PC-3 (cell line): ENCODE measurements around the gene PIGQ. TPM values are rescaled to one million over a fixed set of nuclear protein-coding genes. Genes with fewer than 3 reads are reported as not detected.

Experiments
- ATAC-seq: fragments of 200-7000 bp; cut with Tn5 transposase; 2 replicates; pipeline ENCODE4 v1.9.1; 2020; ENCODE audit warnings: mild to moderate bottlenecking, moderate library complexity
- BruUV-seq: library from RNA; stranded (reverse); fragments of 400-500 nt; replicated peaks from 2 replicates; lab custom pipeline; 2021; lab: Mats Ljungman, UMichigan
- CTCF ChIA-PET: fragments of 300-600 bp; sonication (Branson Sonifier 250); formaldehyde crosslinking; loops from one replicate; lab custom pipeline; 2022; ENCODE audit warnings: antibody characterized with exemption; lab: Charles Lee
- POLR2A ChIA-PET: fragments of 300-600 bp; sonication (Branson Sonifier 250); formaldehyde crosslinking; loops from one replicate; lab custom pipeline; 2022; ENCODE audit warnings: antibody characterized with exemption; ENCODE audit not compliant: unreplicated experiment; lab: Charles Lee
- DNase-seq: peaks from one replicate; pipeline ENCODE4 v3.0.0-alpha.2; 2015
- H2AFZ ChIP-seq: fragments of 300-600 bp; sonication (generic); 2 replicates; pipeline ENCODE4 v1.6.0; 2016; ENCODE audit warnings: antibody characterized with exemption, low read length
- H3F3A ChIP-seq: fragments of 300-600 bp; sonication (generic); one replicate; pipeline ENCODE4 v1.6.0; 2017; ENCODE audit warnings: antibody characterized with exemption, low read length, control low read depth, mild to moderate bottlenecking; ENCODE audit not compliant: unreplicated experiment
- H3K27ac ChIP-seq: fragments of 300-600 bp; sonication (generic); 2 replicates; pipeline ENCODE4 v1.5.1; 2016; ENCODE audit warnings: mild to moderate bottlenecking, low read length
- H3K27me3 ChIP-seq: fragments of 300-600 bp; sonication (generic); 2 replicates; pipeline ENCODE4 v1.6.1; 2016; ENCODE audit warnings: low read length, mixed read lengths
- H3K36me3 ChIP-seq: fragments of 300-600 bp; sonication (generic); 2 replicates; pipeline ENCODE4 v1.6.1; 2016; ENCODE audit warnings: low read depth, mixed run types, low read length, mixed read lengths
- H3K4me1 ChIP-seq: fragments of 300-600 bp; sonication (generic); 2 replicates; pipeline ENCODE4 v1.5.1; 2016; ENCODE audit warnings: low read length; ENCODE audit not compliant: insufficient read depth
- H3K4me2 ChIP-seq: fragments of 300-600 bp; sonication (generic); 2 replicates; pipeline ENCODE4 v1.6.0; 2016; ENCODE audit warnings: low read length
- H3K4me3 ChIP-seq: fragments of 300-600 bp; sonication (generic); 2 replicates; pipeline ENCODE4 v1.5.1; 2016; ENCODE audit warnings: mild to moderate bottlenecking, low read length, mixed read lengths
- H3K79me2 ChIP-seq: fragments of 300-600 bp; sonication (generic); 2 replicates; pipeline ENCODE4 v1.6.1; 2017; ENCODE audit warnings: low read length, mixed read lengths
- H3K9ac ChIP-seq: fragments of 300-600 bp; sonication (generic); 2 replicates; pipeline ENCODE4 v1.6.0; 2016; ENCODE audit warnings: mild to moderate bottlenecking, low read length
- H3K9me2 ChIP-seq: fragments of 300-600 bp; sonication (generic); replicated peaks from 2 replicates; pipeline ENCODE4 v1.6.1; 2016; ENCODE audit warnings: mixed run types, low read length, mixed read lengths
- H3K9me3 ChIP-seq: fragments of 300-600 bp; sonication (generic); 2 replicates; pipeline ENCODE4 v1.6.1; 2016; ENCODE audit warnings: low read length, mixed read lengths
- H4K20me1 ChIP-seq: fragments of 300-600 bp; sonication (generic); 2 replicates; pipeline ENCODE4 v1.6.1; 2016; ENCODE audit warnings: low read length, mixed read lengths
- CTCF ChIP-seq: fragments of 300-600 bp; sonication (generic); conservative IDR thresholded peaks from 2 replicates; pipeline ENCODE4 v1.5.1; 2017; ENCODE audit warnings: antibody characterized with exemption, low read depth, mild to moderate bottlenecking, low read length
- EZH2 ChIP-seq: fragments of 300-600 bp; sonication (generic); IDR thresholded peaks from one replicate; pipeline ENCODE4 v1.6.1; 2017; ENCODE audit warnings: antibody characterized with exemption, mild to moderate bottlenecking, low read length; ENCODE audit not compliant: unreplicated experiment
- EZH2phosphoT487 ChIP-seq: fragments of 300-600 bp; sonication (generic); IDR thresholded peaks from 2 replicates; pipeline ENCODE4 v1.6.1; 2018; ENCODE audit warnings: mild to moderate bottlenecking, antibody characterized with exemption, low read length, borderline replicate concordance
- intact Hi-C: fragments of 100-400 bp; cut with micrococcal nuclease; formaldehyde crosslinking; loops from 2 replicates; pipeline ENCODE4 v1.9.0; 2023
- total RNA-seq: library from RNA; depleted of rRNA; stranded (reverse); fragments of >200 nt; gene quantifications from 2 replicates; pipeline ENCODE4 v1.2.3, GENCODE V29; 2014

Gene PIGQ
- total RNA-seq, 1 experiment from 2014 or later, result 36.0 TPM

- CTCF ChIA-PET, result no interaction called here
- Histone ChIP-seq H3F3A (no peaks in the 10 kb centered on the region), H2AFZ (no peak overlapping the region)
These were observed 11.3 kb upstream of the PIGQ start for GRCh38 chr16:558298-559020.

GRCh38 chr16:559021-559380 is 10.8 kb upstream of the PIGQ start:
- POLR2A ChIA-PET, result no interaction called here
- no peaks in the 10 kb centered on the region for H3K36me3 ChIP-seq
- H3K27ac ChIP-seq, result no peak overlapping the region
- ATAC-seq, result no peak
- no peak overlapping the region for H2AFZ ChIP-seq
- no peak for DNase-seq
- H3F3A ChIP-seq, result no peaks in the 10 kb centered on the region
- peaks cover 13% of the 10 kb centered on the region for H3K27me3 ChIP-seq
- no peaks in the 10 kb centered on the region for H3K4me1 ChIP-seq
- H3K9ac ChIP-seq, result no peak overlapping the region
- no peaks in the 10 kb centered on the region for H3K9me2 ChIP-seq
- H3K4me3 ChIP-seq, result no peak overlapping the region
- no peak for TF ChIP-seq EZH2phosphoT487
- TF ChIP-seq CTCF, result no peak
- no peak for TF ChIP-seq EZH2
- CTCF ChIA-PET, result no interaction called here
- H3K4me2 ChIP-seq, result no peak overlapping the region
- no TSS peak for BruUV-seq
- intact Hi-C loops, result no loop called here
- no peaks in the 10 kb centered on the region for H4K20me1 ChIP-seq
- H3K9me3 ChIP-seq, result no peaks in the 10 kb centered on the region
- no peaks in the 10 kb centered on the region for H3K79me2 ChIP-seq

More at GRCh38 chr16:558298-559020, 11.3 kb upstream of the PIGQ start:
- Histone ChIP-seq H3K79me2 (no peaks in the 10 kb centered on the region), H3K4me1 (no peaks in the 10 kb centered on the region), H3K4me2 (no peak overlapping the region), H3K9ac (no peak overlapping the region), H4K20me1 (no peaks in the 10 kb centered on the region), H3K27ac (no peak overlapping the region), H3K9me3 (no peaks in the 10 kb centered on the region), H3K9me2 (no peaks in the 10 kb centered on the region), H3K27me3 (peaks cover 13% of the 10 kb centered on the region), H3K36me3 (no peaks in the 10 kb centered on the region), H3K4me3 (no peak overlapping the region)
- DNase-seq, result no peak
- BruUV-seq, result no TSS peak
- intact Hi-C loops, result no loop called here
- no peak for ATAC-seq
- POLR2A ChIA-PET, result no interaction called here
- TF ChIP-seq EZH2 (no peak), CTCF (no peak), EZH2phosphoT487 (no peak)
